ENCODE results near the gene SNX8.
A peak's percentile ranks its signal among the peaks of the same experiment; 100 is the strongest.

The SNX8 gene

DNA sequence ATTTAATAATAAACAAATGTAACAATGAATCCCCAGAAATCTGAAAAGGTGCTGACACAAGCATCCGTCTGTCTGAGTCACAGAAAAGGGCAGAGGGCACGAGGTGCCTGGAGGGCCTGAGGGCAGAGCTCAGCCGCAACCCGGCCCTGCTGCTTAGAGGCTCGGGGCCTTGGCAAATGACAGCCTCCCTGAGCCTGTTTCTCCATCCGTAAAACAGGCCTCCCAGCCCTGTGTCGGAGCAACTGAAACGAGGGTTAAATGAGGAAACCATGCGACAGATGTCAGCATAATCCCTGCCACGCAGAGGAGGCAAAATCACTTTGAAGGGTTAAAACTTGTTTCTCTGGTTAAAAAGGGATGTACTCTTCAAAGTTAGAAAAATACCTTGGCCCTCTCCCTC, 47.3 kb downstream of the SNX8 start:
- DNase-seq (ENCODE audit: low spot score) = peak; percentile 81
- ChIA-PET POLR2A (ENCODE audit: low non-redundant PET) (no interaction called here), CTCF (no interaction called here)
- H3K27ac ChIP-seq = peak overlapping the region; percentile 52
- TF ChIP-seq CTCF (conservative IDR thresholded peaks at IDR 0.05; ENCODE audit: low read depth) = no peak

DNA sequence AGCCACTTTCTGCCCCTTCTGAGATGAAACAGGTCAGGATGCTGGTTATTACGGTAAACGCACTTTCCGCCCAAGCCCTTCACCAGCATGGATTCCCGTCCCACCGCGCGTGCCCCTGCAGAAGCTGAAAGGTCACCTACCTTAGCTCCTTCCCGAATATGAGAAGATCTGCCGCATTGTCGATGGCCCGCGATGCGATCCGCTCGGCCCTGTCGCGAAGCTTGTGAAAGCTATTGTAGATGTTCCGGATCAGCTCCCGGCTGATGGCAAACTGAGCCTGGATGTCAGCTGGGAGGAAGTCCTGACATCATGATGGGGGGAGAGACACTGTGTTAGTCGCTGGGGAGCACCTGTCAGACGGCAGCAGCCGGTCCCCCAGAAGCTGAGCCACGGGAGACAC, 50.1 kb downstream of the SNX8 start:
- no peak overlapping the region for H3K27ac ChIP-seq
- DNase-seq (ENCODE audit: low spot score) = no peak
- ChIA-PET CTCF (interaction anchor here (0.6 kb wide), 1 partner anchor 14 kb away, joined by 4 read pairs; no protein-coding TSS in a partner anchor), POLR2A (ENCODE audit: low non-redundant PET) (no interaction called here)
- no peak for TF ChIP-seq CTCF (conservative IDR thresholded peaks at IDR 0.05; ENCODE audit: low read depth)

- TF ChIP-seq CTCF (conservative IDR thresholded peaks at IDR 0.05; ENCODE audit: low read depth) = no peak
- DNase-seq (ENCODE audit: low spot score) = no peak
- POLR2A ChIA-PET (ENCODE audit: low non-redundant PET) = no interaction called here
- CTCF ChIA-PET = no interaction called here
- no peak overlapping the region for H3K27ac ChIP-seq
Observed at GRCh38 chr7:2263176-2263575, 51.1 kb downstream of the SNX8 start.

GRCh38 chr7:2261611-2262010, 52.6 kb downstream of the SNX8 start:
- no peak for TF ChIP-seq CTCF (conservative IDR thresholded peaks at IDR 0.05; ENCODE audit: low read depth)
- DNase-seq (ENCODE audit: low spot score) = no peak
- no peak overlapping the region for H3K27ac ChIP-seq
- POLR2A ChIA-PET (ENCODE audit: low non-redundant PET) = no interaction called here
- CTCF ChIA-PET = interaction anchor here (0.7 kb wide), 1 partner anchor 31 kb away, joined by 3 read pairs; no protein-coding TSS in a partner anchor

DNA sequence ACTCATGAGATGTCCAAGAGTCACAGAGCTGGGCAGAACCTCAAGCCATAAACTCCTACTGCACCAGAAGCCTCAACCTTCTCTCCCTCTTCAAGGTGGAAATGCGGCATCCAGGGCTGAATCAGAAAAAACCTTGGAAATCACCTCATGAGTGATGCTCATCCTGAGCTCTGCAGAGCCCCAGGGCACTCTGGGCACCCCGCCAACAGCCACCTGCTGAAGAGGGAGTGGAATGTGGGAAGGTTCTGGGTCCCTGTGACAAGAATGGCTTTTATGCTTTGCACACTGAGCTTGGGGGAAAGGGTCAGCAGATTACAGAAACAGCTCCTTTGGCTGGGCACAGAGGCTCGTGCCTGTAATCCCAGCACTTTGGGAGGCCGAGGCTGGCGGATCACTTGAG, 53.4 kb downstream of the SNX8 start:
- H3K27ac ChIP-seq = peak overlapping the region; percentile 4; the same call in 1 of the 2 replicates
- peak; percentile 94 for DNase-seq (ENCODE audit: low spot score)
- POLR2A ChIA-PET (ENCODE audit: low non-redundant PET) = no interaction called here
- CTCF ChIA-PET = no interaction called here
- TF ChIP-seq CTCF (conservative IDR thresholded peaks at IDR 0.05; ENCODE audit: low read depth) = no peak

- CTCF ChIA-PET = no interaction called here
- no peak for DNase-seq (ENCODE audit: low spot score)
- H3K27ac ChIP-seq = no peak overlapping the region
- no peak for TF ChIP-seq CTCF (conservative IDR thresholded peaks at IDR 0.05; ENCODE audit: low read depth)
- POLR2A ChIA-PET (ENCODE audit: low non-redundant PET) = no interaction called here
Observed at GRCh38 chr7:2259480-2259879, 54.8 kb downstream of the SNX8 start.

All from RWPE1 (cell line).